Endothelial cell of umbilical vein (primary cell): ENCODE measurements around the gene SLC27A6. TPM values are rescaled to one million over a fixed set of nuclear protein-coding genes. Genes with fewer than 3 reads are reported as not detected.

ENCODE experiments used
- BruUV-seq: library from RNA; stranded (reverse); fragments of 400-500 nt; replicated peaks from 2 replicates; lab custom pipeline; 2021; lab: Mats Ljungman, UMichigan
- CTCF ChIA-PET: fragments of 300-600, 350-600 bp; sonication (Branson Sonifier 250); formaldehyde crosslinking; loops from one replicate; lab custom pipeline; 2021; ENCODE audit warnings: antibody characterized with exemption, inconsistent platforms; lab: Charles Lee
- POLR2A ChIA-PET: fragments of 300-600, 350-600 bp; sonication (Branson Sonifier 250); formaldehyde crosslinking; loops from one replicate; lab custom pipeline; 2021; ENCODE audit warnings: antibody characterized with exemption, inconsistent platforms; lab: Charles Lee
- DNase-seq: peaks from one replicate; pipeline ENCODE4 v3.0.0-alpha.2; 2011; ENCODE audit warnings: low read depth, low spot score
- FAIRE-seq: peaks from 2 replicates; lab custom pipeline; 2011; peaks lifted over from hg19 to GRCh38; lab: Jason Lieb, UNC
- H2AFZ ChIP-seq: 2 replicates; pipeline ENCODE4 v1.6.0; 2012; ENCODE audit warnings: low read depth, low read length, control low read depth, inconsistent platforms
- H3K27ac ChIP-seq: 2 replicates; pipeline ENCODE4 v1.5.1; 2011; ENCODE audit warnings: low read depth, mild to moderate bottlenecking, control low read depth, low read length, moderate library complexity; ENCODE audit not compliant: insufficient read depth
- H3K27me3 ChIP-seq, 2 experiments: 2 replicates each; pipeline versions ENCODE4 v1.6.0 to v1.6.1; 2011; ENCODE audit warnings: low read length in 2 of 2, mixed read lengths in 1 of 2; ENCODE audit not compliant: control insufficient read depth in 2 of 2, insufficient read depth in 2 of 2
- H3K36me3 ChIP-seq, 2 experiments: 2 replicates in 1 of 2; 3 replicates in 1 of 2; pipeline ENCODE4 v1.5.1; 2011; ENCODE audit warnings: low read length in 2 of 2, mild to moderate bottlenecking in 1 of 2, moderate library complexity in 1 of 2; ENCODE audit not compliant: control insufficient read depth in 2 of 2, insufficient read depth in 2 of 2; ENCODE audit errors: extremely low read depth in 1 of 2
- H3K4me1 ChIP-seq: 3 replicates; pipeline ENCODE4 v1.5.1; 2011; ENCODE audit warnings: mild to moderate bottlenecking, low read length; ENCODE audit not compliant: control insufficient read depth, insufficient read depth; ENCODE audit errors: extremely low read depth
- H3K4me2 ChIP-seq: 2 replicates; pipeline ENCODE4 v1.6.1; 2011; ENCODE audit warnings: low read length, control low read depth, mixed read lengths; ENCODE audit not compliant: insufficient read depth
- H3K4me3 ChIP-seq, 3 experiments: fragments of 200-600 bp in 1 of 3; sonication (generic), shearing (Covaris generic) in 1 of 3; replicated peaks in 1 of 3; 2 replicates each; pipeline ENCODE4 v1.5.1; 2011 to 2016; ENCODE audit warnings: control low read depth in 3 of 3, low read length in 3 of 3, mild to moderate bottlenecking in 2 of 3, inconsistent platforms in 1 of 3, low read depth in 1 of 3, moderate library complexity in 1 of 3; ENCODE audit not compliant: insufficient read depth in 1 of 3
- H3K79me2 ChIP-seq: 2 replicates; pipeline ENCODE4 v1.6.0; 2012; ENCODE audit warnings: low read length, inconsistent platforms; ENCODE audit not compliant: control insufficient read depth, insufficient read depth
- H3K9ac ChIP-seq: replicated peaks from 2 replicates; pipeline ENCODE3; 2011; ENCODE audit warnings: low read length, control low read depth; ENCODE audit not compliant: insufficient read depth; ENCODE audit errors: extremely low read depth
- H3K9me1 ChIP-seq: replicated peaks from 3 replicates; pipeline ENCODE4 v1.6.0; 2011; ENCODE audit warnings: mild to moderate bottlenecking, low read length; ENCODE audit not compliant: control insufficient read depth, insufficient read depth; ENCODE audit errors: extremely low read depth
- H3K9me3 ChIP-seq: replicated peaks from 2 replicates; pipeline ENCODE4 v1.5.1; 2012; ENCODE audit warnings: low read length, inconsistent platforms; ENCODE audit not compliant: control insufficient read depth, insufficient read depth
- H4K20me1 ChIP-seq: replicated peaks from 2 replicates; pipeline ENCODE3; 2011; ENCODE audit warnings: mild to moderate bottlenecking, low read length; ENCODE audit not compliant: control insufficient read depth, insufficient read depth; ENCODE audit errors: extremely low read depth
- CTCF ChIP-seq, 2 donors: IDR thresholded peaks; 1 replicate in 1 of 2; 2 replicates in 1 of 2; pipeline ENCODE4 v1.5.1; 2011; ENCODE audit warnings: low read length in 2 of 2, mild to moderate bottlenecking in 2 of 2, moderate library complexity in 2 of 2, control low read depth in 1 of 2, inconsistent platforms in 1 of 2, low read depth in 1 of 2; ENCODE audit not compliant: insufficient read depth in 1 of 2; ENCODE audit errors: extremely low read depth in 1 of 2
- EZH2 ChIP-seq: IDR thresholded peaks from 2 replicates; pipeline ENCODE4 v1.6.1; 2012; ENCODE audit warnings: borderline replicate concordance, low read depth, mild to moderate bottlenecking, moderate library complexity, low read length, inconsistent platforms; ENCODE audit not compliant: severe bottlenecking
- FOS ChIP-seq: IDR thresholded peaks from 2 replicates; pipeline ENCODE4 v1.6.1; 2011; ENCODE audit warnings: mild to moderate bottlenecking, low read length, moderate library complexity, borderline replicate concordance; ENCODE audit not compliant: insufficient read depth
- GATA2 ChIP-seq: IDR thresholded peaks from 2 replicates; pipeline ENCODE4 v1.7.0; 2011; ENCODE audit warnings: low read depth, mild to moderate bottlenecking, moderate library complexity, mixed read lengths, low read length; ENCODE audit not compliant: insufficient read length, insufficient read depth
- JUN ChIP-seq: IDR thresholded peaks from 2 replicates; pipeline ENCODE4 v1.6.1; 2011; ENCODE audit warnings: borderline replicate concordance, low read depth; ENCODE audit not compliant: insufficient read length, insufficient read depth
- MAX ChIP-seq: IDR thresholded peaks from 2 replicates; pipeline ENCODE4 v1.6.1; 2011; ENCODE audit not compliant: insufficient read depth, insufficient read length
- MYC ChIP-seq: IDR thresholded peaks from one replicate; pipeline ENCODE4 v1.6.1; 2011; ENCODE audit warnings: mild to moderate bottlenecking, low read depth, low read length
- POLR2A ChIP-seq: IDR thresholded peaks from 2 replicates; pipeline ENCODE4 v1.6.1; 2012; ENCODE audit warnings: low read depth, mild to moderate bottlenecking, control low read depth, low read length
- POLR2AphosphoS5 ChIP-seq: IDR thresholded peaks from 2 replicates; pipeline ENCODE4 v1.6.1; 2012; ENCODE audit warnings: low read depth, mild to moderate bottlenecking, control low read depth, low read length, moderate library complexity; ENCODE audit not compliant: insufficient read depth
- dilution Hi-C: fragments of 300-500 bp; cut with MboI; formaldehyde crosslinking; loops from one replicate; pipeline ENCODE4 v1.15.0; 2019; ENCODE audit warnings: low sequenced_read_pairs; ENCODE audit not compliant: extremely low pct_ligation_motif_present
- intact Hi-C: fragments of 100-400 bp; cut with micrococcal nuclease; formaldehyde crosslinking; loops from one replicate; pipeline ENCODE4 v1.10.0; 2022
- polyA plus RNA-seq, 4 experiments: library from polyadenylated mRNA; depleted of rRNA in 3 of 4; stranded (reverse) in 3 of 4; unstranded in 1 of 4; fragments of >200 nt; gene quantifications; 2 replicates each; pipeline versions ENCODE4 v1.2.1 to v1.2.3, GENCODE V29; 2011 to 2012; ENCODE audit warnings: missing spikeins in 1 of 4
- total RNA-seq: library from RNA; stranded (reverse); gene quantifications from 2 replicates; pipeline ENCODE4 v1.2.3, GENCODE V29; 2021

Gene SLC27A6
- total and polyA plus RNA-seq, 2 donors (not counting 3 experiments of a cell fraction or from before 2014, with no cell fraction given): 0.10 TPM; not detected in 1

- ChIA-PET POLR2A (no interaction called here), CTCF (no interaction called here)
- no TSS peak for BruUV-seq
- Histone ChIP-seq H3K27ac (no peak overlapping the region), H3K4me3 (no peak overlapping the region), H3K27me3 (no peaks in the 10 kb centered on the region), H3K4me1 (no peaks in the 10 kb centered on the region), H3K36me3 (no peaks in the 10 kb centered on the region), H3K9ac (no peak overlapping the region), H3K9me3 (no peaks in the 10 kb centered on the region), H2AFZ (no peak overlapping the region), H3K4me2 (no peak overlapping the region), H4K20me1 (no peaks in the 10 kb centered on the region), H3K79me2 (no peaks in the 10 kb centered on the region), H3K9me1 (no peaks in the 10 kb centered on the region)
- no peak for FAIRE-seq
- intact Hi-C loops (no loop called here), dilution Hi-C loops (no loop called here)
- DNase-seq: no peak
- TF ChIP-seq EZH2 (no peak), MAX (no peak), POLR2AphosphoS5 (no peak), MYC (no peak), JUN (no peak), FOS (no peak), CTCF (IDR thresholded peaks at IDR 0.05; ENCODE audit: extremely low read depth in 1 of 2, insufficient read depth in 1 of 2, low read depth in 1 of 2, low read length in 2 of 2) (no peak), POLR2A (no peak), GATA2 (no peak)
Measured at GRCh38 chr5:129078247-129078646, 113.0 kb downstream of the SLC27A6 start.
